OCI-LY3 (cell line): ENCODE measurements around the gene RCE1.

Source experiments
- EZH2phosphoT487 ChIP-seq: fragments of 200-600 bp; shearing (Covaris generic); IDR thresholded peaks from 2 replicates; pipeline ENCODE4 v1.6.1; 2018; ENCODE audit warnings: antibody characterized with exemption, mixed run types, low read depth
- TF ChIP-seq, protein P1 (sequence below): fragments of 200-600, 300-600 bp; sonication (generic); IDR thresholded peaks from 2 replicates; pipeline ENCODE4 v1.5.1; 2014; ENCODE audit warnings: antibody characterized with exemption, low read length, low read depth

DNA sequence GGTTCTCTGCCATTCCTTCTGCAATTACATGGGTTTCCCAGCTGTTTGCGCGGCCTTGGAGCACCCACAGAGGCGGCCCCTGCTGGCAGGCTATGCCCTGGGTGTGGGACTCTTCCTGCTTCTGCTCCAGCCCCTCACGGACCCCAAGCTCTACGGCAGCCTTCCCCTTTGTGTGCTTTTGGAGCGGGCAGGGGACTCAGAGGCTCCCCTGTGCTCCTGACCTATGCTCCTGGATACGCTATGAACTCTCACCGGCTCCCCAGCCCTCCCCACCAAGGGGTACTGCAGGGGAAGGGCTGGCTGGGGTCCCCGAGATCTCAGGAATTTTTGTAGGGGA is 2.6 kb downstream of the RCE1 start:
- TF ChIP-seq, protein P1, sequence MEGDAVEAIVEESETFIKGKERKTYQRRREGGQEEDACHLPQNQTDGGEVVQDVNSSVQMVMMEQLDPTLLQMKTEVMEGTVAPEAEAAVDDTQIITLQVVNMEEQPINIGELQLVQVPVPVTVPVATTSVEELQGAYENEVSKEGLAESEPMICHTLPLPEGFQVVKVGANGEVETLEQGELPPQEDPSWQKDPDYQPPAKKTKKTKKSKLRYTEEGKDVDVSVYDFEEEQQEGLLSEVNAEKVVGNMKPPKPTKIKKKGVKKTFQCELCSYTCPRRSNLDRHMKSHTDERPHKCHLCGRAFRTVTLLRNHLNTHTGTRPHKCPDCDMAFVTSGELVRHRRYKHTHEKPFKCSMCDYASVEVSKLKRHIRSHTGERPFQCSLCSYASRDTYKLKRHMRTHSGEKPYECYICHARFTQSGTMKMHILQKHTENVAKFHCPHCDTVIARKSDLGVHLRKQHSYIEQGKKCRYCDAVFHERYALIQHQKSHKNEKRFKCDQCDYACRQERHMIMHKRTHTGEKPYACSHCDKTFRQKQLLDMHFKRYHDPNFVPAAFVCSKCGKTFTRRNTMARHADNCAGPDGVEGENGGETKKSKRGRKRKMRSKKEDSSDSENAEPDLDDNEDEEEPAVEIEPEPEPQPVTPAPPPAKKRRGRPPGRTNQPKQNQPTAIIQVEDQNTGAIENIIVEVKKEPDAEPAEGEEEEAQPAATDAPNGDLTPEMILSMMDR: no peak
- no peak for TF ChIP-seq EZH2phosphoT487
